ENCODE measurements around the gene PCDHGA8.

PCDHGA8 gene

GRCh38 chr5:141434006-141434405 is 41.6 kb downstream of the PCDHGA8 start:
- no peak for DNase-seq

- DNase-seq, result no peak
These were observed 44.8 kb downstream of the PCDHGA8 start for GRCh38 chr5:141437221-141437620.

GRCh38 chr5:141439411-141440141 is 47.1 kb downstream of the PCDHGA8 start:
- no peak for DNase-seq

- DNase-seq, result no peak
These were observed 47.9 kb downstream of the PCDHGA8 start for GRCh38 chr5:141440341-141440740.

- DNase-seq, result no peak
These were observed 49.2 kb downstream of the PCDHGA8 start for GRCh38 chr5:141441571-141442170.
